Activated CD8-positive, alpha-beta memory T cell treated with anti-CD3 and anti-CD28 coated beads for 36 hours (primary cell): ENCODE results near the gene SF1. TPM values are rescaled to one million over a fixed set of nuclear protein-coding genes. Genes with fewer than 3 reads are reported as not detected.

Experiments used
- CTCF ChIA-PET: fragments of 350-600 bp; sonication (Branson Sonifier 250); formaldehyde crosslinking; loops from one replicate; lab custom pipeline; 2021; ENCODE audit warnings: antibody characterized with exemption; lab: Charles Lee
- POLR2A ChIA-PET: fragments of 350-600 bp; sonication (Branson Sonifier 250); formaldehyde crosslinking; loops from one replicate; lab custom pipeline; 2021; ENCODE audit warnings: antibody characterized with exemption; lab: Charles Lee
- total RNA-seq, 2 experiments: library from RNA; stranded (reverse); gene quantifications; one replicate each; pipeline ENCODE4 v1.2.3, GENCODE V29; 2021

The SF1 gene
- total RNA-seq, 2 experiments from 2014 or later = 399 to 402 TPM

DNA sequence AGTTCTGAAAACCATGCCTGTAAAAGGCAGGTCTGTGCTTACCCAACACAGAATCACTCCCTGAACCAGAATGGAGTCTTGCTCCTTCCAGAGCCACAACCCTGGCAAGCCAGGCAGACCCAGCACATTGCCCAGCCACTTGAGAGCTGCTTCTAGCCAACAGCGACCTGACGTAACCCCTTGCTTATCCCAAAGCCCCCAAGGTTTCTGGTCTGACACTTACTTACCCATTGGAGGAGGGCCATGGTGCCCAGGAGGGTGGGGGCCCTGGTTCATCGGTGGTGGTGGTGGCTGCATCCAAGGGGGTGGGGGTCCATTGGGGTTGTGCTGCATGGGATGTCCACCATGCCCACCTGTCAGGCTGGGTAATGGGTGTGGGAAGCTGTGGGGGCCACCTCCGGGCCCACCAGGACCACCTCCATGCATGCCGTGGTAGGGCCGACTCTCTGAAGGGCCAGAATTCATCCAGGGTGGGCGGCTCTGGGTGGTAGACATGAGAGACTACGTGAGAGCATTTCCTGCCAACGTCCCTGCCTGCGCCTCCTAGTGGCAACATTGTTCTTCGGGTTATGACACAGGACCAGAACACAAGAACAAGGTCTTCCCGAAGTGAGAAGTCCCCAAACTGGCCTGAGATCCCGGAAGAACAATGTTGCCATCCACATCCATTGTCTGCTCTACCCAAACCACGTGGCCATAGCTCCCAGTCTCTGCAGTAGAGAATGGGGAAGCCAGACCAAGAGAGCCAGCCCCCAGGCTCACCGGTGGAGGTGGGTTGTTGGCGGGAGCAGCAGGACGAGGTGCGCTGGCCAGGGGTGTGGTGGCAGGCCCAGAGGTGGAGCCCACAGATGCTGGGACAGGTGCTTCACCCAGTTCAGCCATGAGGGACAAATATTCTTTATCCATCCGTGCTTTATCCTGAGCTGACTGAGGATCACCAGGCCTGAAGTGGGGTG lies 10.7 kb downstream of the SF1 start:
- ChIA-PET POLR2A (no interaction called here), CTCF (interaction anchor here (0.5 to 1.8 kb wide), 8 partner anchors 9 to 1902 kb away, joined by 3 to 8 read pairs (median 4); no protein-coding TSS in a partner anchor)

DNA sequence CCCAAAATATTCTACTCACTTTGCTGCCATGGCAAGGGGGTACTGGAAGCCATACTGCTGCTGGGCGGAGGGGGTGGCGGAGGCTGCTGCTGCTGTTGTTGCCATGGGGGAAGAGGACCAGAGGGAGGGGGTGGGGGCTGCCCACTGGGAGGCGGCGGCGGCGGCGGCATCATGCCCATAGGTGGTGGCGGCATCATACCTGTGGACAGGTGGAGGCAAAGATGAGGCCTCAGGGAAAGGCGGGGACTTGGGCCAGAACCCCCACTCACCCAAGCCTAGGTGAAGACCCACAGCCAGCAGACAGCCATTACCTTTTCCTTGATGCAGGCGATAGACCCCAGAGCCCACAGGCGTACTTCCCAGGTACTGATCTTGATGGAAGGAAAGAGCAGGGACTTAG lies 11.5 kb downstream of the SF1 start:
- ChIA-PET POLR2A (no interaction called here), CTCF (interaction anchor here (0.7 to 2.5 kb wide), 4 partner anchors 9 to 289 kb away, joined by 3 to 9 read pairs (median 6); no protein-coding TSS in a partner anchor)

DNA sequence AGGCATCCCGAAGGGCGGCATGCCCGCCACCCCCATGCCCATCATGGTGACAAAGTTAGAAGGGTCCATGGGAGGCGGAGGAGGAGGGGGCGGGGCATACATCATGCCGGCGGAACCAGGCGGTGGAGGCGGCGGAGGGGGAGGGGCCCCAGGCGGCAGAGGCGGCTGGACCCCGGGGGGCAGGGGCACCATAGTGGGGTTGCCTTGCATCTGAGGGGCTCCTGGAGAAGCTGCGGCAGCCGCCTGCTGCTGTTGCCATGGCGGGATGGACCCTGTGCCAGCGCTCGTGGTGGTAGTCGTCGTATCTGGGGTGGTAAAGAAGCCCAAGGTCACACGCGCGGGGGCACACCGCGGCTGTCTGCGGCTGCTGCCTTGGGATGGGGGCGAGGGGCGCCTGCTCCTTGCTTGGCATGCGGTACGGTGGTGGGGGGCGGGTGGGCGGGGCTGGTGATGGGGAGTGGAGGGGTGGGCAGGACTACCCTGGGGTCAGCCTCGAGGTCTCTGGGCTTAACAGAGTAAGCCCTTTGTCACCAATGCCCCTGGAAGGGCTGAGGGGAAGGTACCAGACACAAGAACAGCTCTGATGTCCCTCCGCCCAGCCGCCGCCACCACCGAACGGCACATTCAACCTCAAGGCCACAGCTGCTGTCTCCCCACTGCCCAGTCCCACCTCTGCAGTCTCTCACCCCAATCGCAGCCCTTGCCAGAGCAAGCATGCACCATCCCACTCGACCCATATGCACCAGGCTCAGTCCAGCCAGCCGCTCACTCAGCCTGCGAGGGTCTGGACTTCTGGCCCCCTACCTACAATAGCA lies 12.3 kb downstream of the SF1 start:
- ChIA-PET CTCF (interaction anchor here (2.5 kb wide), 1 partner anchor 10 kb away, joined by 9 read pairs; no protein-coding TSS in a partner anchor), POLR2A (no interaction called here)

DNA sequence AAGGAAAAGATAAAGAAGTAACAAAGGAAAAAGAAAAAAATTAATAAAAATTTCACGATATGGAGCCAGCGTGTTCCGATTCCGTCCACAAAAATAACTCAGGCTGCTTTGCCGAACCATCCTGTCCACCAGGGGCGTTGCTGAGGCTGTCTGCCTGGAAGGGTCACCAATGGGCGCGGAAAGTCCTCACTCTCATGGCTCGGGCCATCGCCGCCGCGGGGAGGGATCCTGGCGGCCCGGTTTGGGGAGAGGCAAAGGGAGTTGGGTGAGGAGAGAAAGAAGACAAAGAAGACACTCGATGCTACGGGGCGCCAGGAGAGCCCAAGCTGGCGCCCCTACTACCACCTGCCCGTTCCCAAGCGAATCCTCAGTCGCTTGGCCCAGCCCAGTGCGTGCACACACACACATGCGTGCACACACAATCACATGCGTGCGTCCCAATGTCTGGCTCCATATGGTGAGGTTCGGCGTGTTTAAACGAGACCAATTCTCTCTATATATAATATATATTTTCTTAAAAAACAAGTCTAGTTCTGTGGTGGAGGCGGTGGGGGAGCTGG lies 13.0 kb downstream of the SF1 start:
- CTCF ChIA-PET = interaction anchor here (1.1 to 2.5 kb wide), 2 partner anchors 10 to 21 kb away, joined by 6 to 9 read pairs; partner anchors contain the start of gene RASGRP2
- POLR2A ChIA-PET = no interaction called here

DNA sequence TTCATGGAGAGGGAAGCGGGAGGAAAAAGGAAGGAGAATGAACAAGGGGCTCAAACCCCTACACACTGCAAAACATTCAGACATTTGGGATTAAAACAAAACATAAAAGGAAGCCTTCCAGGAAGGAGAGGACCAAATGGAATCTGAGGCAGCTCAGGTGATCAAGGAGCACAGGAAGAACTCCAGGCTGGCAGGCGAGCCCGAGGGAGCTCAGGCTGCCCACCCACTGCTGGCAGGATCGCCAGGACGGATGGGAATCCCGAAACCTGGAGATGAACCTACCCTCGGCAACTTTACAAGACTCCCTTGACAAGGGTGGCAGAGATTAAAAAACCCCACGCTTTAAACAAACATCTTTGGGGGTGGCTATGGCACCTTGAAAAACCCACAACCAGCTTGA lies 13.6 kb downstream of the SF1 start:
- ChIA-PET POLR2A (interaction anchor here (0.6 to 1.4 kb wide), 3 partner anchors 8 to 14 kb away, joined by 3 to 8 read pairs (median 3); partner anchors contain the start of gene SF1), CTCF (interaction anchor here (1.1 to 2.5 kb wide), 3 partner anchors 11 to 20 kb away, joined by 3 to 9 read pairs (median 6); partner anchors contain the start of gene RASGRP2)

DNA sequence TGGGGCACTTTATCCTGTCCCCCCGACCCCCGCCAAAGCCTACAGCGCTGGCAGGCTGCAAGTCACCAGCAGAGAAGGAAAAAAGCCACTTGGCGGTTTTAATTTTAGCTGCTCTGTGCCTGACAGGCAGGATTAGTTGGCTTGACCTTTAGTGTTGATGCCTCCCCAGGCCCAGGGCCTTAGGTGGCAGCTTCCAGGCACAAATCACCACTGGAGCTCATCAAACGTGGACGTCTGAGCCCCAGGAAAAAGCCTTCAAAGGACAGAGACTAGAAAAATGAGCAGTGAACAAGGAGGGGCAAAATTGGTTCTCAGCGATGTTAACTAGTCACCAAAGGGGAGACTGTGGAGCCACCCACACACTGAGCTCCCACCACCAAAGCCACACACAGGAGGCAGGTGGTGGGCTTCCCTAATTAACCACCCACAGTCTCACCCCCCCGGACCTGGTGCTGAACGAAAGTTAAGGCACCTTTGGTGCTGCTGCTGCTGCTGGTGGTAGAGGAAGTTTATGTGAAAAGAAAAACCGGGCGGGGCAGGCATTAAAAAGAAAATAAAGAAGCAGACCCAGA lies 14.2 kb downstream of the SF1 start:
- ChIA-PET POLR2A (interaction anchor here (0.6 to 1.4 kb wide), 4 partner anchors 8 to 20 kb away, joined by 3 to 8 read pairs (median 4); partner anchors contain the start of genes RASGRP2 and SF1), CTCF (interaction anchor here (0.7 to 1.9 kb wide), 4 partner anchors 11 to 20 kb away, joined by 3 to 8 read pairs (median 6); partner anchors contain the start of gene RASGRP2)

DNA sequence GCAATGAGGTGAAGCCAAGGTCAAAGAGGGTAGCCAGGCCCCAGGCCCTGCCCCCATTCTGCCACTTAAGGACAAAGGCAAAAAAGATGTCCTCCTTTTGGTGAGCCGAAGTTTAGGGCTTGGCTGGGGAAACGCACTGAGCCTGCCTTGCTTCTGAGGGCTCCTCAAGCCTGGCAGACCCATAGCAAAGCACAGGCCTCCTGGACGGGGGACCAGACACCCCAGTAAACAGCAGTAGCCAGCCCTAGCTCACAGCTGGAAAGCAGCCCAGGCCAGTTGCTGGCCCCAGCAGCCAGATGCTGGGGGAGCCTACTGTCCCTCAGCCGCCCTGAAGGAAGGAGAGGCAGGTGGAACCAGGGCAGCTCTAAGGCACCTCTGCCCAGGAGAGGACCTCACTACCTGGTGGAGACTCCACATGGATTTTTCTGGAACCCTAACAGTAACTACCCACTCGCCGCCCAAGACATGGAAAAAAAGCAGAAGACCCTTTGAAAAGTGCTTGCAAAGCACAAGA lies 14.8 kb downstream of the SF1 start:
- CTCF ChIA-PET = interaction anchor here (0.7 to 1.9 kb wide), 5 partner anchors 11 to 21 kb away, joined by 3 to 8 read pairs (median 4); partner anchors contain the start of gene RASGRP2
- POLR2A ChIA-PET = interaction anchor here (1.0 to 1.4 kb wide), 3 partner anchors 8 to 19 kb away, joined by 3 to 8 read pairs (median 4); partner anchors contain the start of gene RASGRP2

DNA sequence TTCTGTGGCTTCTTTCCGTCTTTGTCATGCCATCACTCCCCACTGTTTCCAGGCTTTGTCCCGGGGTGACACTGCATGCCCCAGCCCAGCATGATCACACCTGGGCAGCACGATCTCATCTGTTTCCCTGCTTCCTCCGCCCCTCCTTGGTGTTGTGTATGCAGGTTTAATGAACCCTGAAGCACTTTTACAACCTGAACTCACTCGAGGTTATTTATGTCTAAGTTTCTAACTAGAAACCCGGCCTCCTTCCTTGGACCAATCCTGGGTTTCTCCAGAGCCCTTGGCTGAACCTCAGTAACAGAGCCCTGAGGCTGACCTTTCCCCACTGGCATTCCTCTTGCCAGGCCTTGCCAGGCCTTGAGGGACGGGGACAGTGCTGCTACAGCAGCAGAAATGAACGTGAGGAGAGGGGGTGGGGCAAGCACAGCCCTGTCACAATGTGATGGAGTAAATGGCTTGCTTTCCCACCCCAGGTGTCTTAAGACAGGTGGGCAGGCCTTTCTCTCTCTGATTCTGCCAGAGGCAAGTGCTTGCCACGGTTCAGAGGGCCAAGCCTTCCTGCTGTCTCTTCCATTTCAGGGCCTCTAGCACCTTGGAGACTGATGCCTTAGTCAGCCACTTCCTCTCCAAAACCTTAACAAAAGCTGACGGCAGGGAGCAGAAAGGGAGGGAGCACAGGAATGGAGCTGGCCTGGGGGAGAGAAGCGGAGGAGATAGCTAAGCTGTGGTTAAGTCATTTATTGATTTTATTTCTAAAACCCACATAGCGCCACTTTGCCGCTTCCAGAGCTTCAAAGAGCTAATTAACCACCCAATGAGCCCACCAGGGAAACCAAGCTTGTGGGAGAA lies 15.4 kb downstream of the SF1 start:
- ChIA-PET POLR2A (interaction anchor here (0.7 to 1.2 kb wide), 4 partner anchors 10 to 445 kb away, joined by 3 to 5 read pairs (median 4); partner anchors contain the start of genes PRDX5, RASGRP2, SF1 and TRMT112), CTCF (interaction anchor here (0.8 to 1.9 kb wide), 3 partner anchors 12 to 21 kb away, joined by 3 to 8 read pairs (median 8); partner anchors contain the start of gene RASGRP2)

DNA sequence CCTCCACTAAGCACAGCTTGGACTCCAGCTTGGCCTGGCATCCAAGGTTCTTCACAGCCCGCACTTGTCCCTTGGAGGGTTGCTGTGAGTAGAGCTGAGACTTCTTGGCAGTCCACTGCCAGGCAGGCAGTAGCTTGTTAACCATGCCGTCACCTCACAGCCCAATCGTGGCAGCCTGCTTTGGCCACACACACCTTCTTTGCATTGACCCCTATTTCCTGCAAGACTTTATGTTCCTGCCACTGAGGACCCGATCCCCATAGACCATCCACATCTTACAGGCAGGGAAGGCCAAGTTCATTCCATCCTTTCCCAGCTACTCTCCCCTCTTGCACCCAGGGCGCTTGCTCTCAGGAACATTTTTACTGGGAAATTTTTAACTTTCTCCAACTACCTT lies 16.1 kb downstream of the SF1 start:
- ChIA-PET POLR2A (interaction anchor here (0.7 to 1.2 kb wide), 3 partner anchors 10 to 445 kb away, joined by 3 to 5 read pairs (median 4); partner anchors contain the start of genes PRDX5, SF1 and TRMT112), CTCF (interaction anchor here (1.9 kb wide), 1 partner anchor 18 kb away, joined by 8 read pairs; the partner anchor contains the start of gene RASGRP2)

DNA sequence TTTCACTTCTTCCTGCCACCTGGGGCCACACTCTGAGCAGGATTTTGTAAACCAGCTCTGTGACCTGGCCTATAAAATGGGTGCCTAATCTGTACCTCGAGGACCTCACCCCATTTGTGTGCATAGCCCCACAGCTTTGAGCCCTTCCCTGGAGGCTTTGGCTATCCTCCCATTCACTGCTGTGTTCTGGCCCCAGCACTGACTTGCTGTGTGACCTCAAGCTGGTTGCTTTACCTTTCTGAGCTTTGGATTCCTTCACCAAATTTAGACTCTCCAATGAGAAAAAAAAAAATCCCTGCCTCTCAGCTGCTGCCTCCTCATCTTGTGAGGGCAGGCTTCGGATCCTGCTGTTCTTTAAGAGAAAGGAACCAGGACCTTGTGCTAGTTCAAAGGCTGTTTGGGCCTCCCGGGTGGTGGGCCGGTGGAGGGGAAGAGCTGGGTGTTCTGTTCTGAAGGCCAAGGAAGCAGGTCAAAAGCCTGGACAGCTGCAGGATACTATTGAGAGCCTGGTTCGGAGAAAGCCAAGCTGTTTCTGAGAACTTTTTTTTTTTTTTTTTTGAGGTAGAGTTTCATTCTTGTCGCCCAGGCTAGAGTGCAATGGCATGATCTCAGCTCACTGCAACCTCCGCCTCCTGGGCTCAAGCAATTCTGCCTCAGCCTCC lies 17.5 kb downstream of the SF1 start:
- ChIA-PET POLR2A (interaction anchor here (0.6 to 2.2 kb wide), 6 partner anchors 15 to 339 kb away, joined by 3 to 8 read pairs (median 4); partner anchors contain the start of gene RASGRP2), CTCF (interaction anchor here (1.1 to 1.8 kb wide), 2 partner anchors 11 to 17 kb away, joined by 4 to 7 read pairs; partner anchors contain the start of gene RASGRP2)

DNA sequence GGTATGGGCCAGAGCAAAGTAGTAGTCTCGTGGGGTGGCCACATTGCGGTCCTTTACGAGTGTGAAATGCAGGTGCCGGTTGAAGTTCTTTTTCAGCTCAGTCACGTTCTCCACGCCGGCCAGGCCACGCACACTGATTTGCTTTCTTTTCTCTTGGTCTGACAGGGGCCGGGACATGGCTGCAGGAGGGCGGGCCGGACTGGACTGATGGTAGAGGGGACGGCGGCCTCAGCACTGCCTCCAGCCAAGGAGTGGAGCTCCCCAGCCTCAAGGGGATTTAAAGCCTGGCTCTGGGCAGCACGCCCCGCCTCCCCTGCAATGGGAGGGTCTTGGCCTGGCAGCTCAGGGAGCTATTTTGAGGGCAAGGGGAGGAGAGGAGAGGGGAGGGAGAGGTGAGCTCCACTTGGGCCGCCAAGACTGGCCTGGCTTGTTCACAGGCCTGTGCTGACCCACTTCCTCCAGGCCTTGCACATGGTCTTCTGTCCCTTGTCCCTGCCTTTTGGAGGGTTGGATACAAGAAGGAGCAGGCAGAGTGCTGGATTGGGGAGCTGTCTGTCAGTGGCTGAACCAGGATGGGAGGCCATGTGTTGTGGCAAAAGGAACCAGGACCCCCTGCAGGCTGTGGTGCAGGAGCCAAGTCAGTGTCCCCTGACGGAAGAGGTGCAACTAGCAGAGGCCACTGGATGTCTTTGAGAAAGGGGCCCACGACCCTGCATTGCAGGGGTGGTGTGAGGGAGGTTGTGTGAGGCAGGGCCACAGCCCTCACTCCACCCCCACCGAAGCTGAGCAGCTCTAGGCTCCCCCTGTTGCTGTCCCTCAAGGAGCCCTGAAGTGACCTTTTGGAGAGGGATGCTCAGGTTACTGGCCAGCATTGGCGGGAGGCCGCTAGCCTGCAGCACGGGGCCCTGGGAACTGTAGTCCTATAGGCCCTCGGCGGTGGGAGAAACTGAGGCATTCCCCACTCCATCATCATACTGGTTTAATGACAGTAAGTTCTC lies 18.3 kb downstream of the SF1 start, which contains the start of gene PYGM:
TSS of gene PYGM (minus strand) at position 253 of the 998 bp plus-strand sequence. CDS start at position 177, 76 bp downstream.
- ChIA-PET CTCF (interaction anchor here (1.1 to 1.8 kb wide), 2 partner anchors 12 to 16 kb away, joined by 4 to 7 read pairs; partner anchors contain the start of gene RASGRP2), POLR2A (interaction anchor here (0.6 to 2.2 kb wide), 4 partner anchors 16 to 19 kb away, joined by 3 to 8 read pairs (median 4); partner anchors contain the start of gene RASGRP2)

DNA sequence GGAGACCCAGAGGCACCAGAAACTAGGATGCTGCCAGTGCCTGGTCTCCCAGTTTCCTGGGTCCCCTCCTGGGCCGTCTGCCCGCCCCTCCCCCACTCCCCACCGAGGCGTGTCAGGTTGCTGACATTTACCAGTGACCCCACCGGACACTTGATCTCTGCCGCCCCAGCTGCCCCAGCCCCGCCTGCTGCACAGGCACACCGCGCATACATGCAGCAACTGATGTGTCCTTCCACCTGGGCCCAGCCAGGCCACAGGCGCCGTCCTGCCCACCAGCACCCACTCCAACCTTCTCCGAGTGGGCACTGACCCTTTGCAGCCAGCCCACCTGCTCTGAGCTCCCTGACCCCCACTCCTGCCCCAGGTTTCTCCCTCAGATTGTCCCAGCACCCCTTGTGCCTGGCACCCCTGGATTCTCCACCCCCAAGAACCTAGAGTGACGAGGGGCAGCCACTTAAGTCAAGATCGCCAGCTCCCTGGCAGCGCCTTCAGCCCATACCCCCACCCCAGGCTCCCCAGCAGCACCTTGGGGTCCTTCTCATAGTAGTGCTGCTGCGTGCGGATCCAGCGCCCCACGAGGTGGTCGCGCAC lies 19.1 kb downstream of the SF1 start:
- CTCF ChIA-PET = no interaction called here
- POLR2A ChIA-PET = interaction anchor here (0.6 to 2.2 kb wide), 2 partner anchors 15 to 20 kb away, joined by 3 to 8 read pairs; partner anchors contain the start of gene RASGRP2

DNA sequence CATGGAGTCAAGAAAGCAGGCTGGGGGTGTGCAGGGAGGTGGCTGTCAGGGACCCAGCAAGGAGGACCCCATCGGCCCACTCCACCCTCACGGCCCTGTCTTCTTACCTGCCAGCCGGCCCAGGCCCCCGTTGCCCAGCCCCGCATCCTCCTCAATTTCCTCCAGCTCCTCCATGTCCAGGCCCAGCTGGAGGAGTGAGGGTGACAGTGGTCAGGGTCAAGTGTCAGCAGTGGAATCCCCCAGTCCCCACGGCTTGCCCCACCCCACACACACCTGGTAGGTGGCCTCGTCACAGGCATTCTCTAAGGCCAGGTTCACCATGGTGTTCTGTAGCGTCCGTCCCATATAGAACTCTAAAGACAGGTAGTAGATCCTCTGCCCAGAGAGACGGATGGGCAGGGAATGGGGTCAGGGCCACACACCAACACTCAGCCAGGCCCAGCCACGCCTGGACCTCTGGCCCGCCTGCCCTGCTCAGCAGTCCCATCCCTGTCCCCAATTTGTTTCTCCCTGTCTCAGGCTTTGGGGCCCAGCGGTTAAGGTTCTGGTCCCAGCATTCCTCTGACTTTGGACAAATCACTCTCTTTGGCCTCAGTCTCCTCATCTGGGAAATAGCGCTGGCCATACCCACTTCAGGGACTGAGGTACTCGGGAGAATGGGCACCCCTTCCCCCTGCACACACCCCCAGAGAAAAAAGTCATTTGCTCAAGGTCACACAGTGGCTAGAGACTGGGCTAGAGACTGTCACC lies 19.8 kb downstream of the SF1 start:
- POLR2A ChIA-PET = no interaction called here
- CTCF ChIA-PET = interaction anchor here (2.5 kb wide), 1 partner anchor 9 kb away, joined by 7 read pairs; no protein-coding TSS in a partner anchor
